ENCODE measurements around the gene CRKL. TPM values are rescaled to one million over a fixed set of nuclear protein-coding genes. Genes with fewer than 3 reads are reported as not detected.
A peak's percentile ranks its signal among the peaks of the same experiment; 100 is the strongest.
"Not testable (repeated sequence)": the region's sequence is repeated elsewhere in the genome, so short reads cannot be mapped to it uniquely, and the experiment has no call there.

CRKL gene
- total RNA-seq, 1 donor from 2014 or later = 86.3 TPM

DNA sequence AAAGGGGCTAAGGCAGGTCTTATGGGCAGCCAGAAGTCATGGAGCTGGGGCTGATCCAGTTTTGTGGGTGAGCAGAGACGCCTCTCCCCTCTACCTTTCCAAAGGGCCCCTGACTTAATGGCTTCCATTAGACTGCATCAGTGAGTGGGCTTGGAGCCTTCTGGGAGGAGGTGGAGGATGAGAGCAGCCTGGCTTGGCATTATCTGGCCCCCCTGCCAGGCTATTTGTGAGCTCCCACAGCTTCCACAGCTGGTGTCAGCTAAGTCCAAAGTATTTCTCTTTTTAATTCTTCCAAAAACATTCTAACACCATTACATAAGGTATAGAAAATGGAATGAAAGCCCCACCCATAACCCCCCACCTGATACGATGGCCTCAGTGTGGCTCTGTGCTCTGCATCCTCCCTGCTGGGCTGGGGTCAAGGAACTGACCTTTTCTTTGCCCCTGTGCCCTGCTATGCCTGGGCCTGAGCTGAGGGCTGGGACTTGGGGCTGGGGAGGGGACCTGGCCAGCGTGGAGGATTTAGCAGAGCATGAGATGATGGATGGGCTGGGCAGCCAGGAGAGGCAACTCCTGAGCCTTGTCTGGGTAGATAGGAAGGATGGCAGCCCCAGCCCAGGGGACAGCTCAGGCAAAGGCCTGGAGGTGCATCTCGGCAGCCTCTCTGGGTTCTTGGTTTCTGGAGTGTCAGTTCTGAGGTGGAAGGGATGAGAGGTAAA is 53.9 kb downstream of the CRKL start:
- no peak overlapping the region for H3K4me3 Mint-ChIP-seq (ENCODE audit: low read depth)
- no peaks in the 10 kb centered on the region for H3K36me3 Mint-ChIP-seq (ENCODE audit: insufficient read depth)
- DNase-seq (ENCODE audit: low spot score, unreplicated experiment) = no peak
- no peaks in the 10 kb centered on the region for H3K9me3 Mint-ChIP-seq (ENCODE audit: low read depth)
- H3K4me1 Mint-ChIP-seq (ENCODE audit: low read depth) = no peaks in the 10 kb centered on the region
- H3K27ac Mint-ChIP-seq = no peak overlapping the region
- TF ChIP-seq CTCF (IDR thresholded peaks at IDR 0.05; ENCODE audit: unreplicated experiment) = no peak
- peaks cover 13% of the 10 kb centered on the region for H3K27me3 Mint-ChIP-seq

GRCh38 chr22:20972014-20972694 is 54.9 kb downstream of the CRKL start:
- H3K36me3 Mint-ChIP-seq (ENCODE audit: insufficient read depth); H3K4me3 Mint-ChIP-seq (ENCODE audit: low read depth); H3K27ac Mint-ChIP-seq; H3K9me3 Mint-ChIP-seq (ENCODE audit: low read depth); H3K4me1 Mint-ChIP-seq (ENCODE audit: low read depth); DNase-seq (ENCODE audit: low spot score, unreplicated experiment): not testable (repeated sequence)
- H3K27me3 Mint-ChIP-seq = peaks cover 15% of the 10 kb centered on the region

- Mint-ChIP-seq H3K4me1 (ENCODE audit: low read depth) (no peaks in the 10 kb centered on the region), H3K9me3 (ENCODE audit: low read depth) (no peaks in the 10 kb centered on the region), H3K36me3 (ENCODE audit: insufficient read depth) (no peaks in the 10 kb centered on the region), H3K27ac (peak overlapping the region; percentile 49), H3K4me3 (ENCODE audit: low read depth) (no peak overlapping the region), H3K27me3 (peaks cover 9% of the 10 kb centered on the region)
- TF ChIP-seq CTCF (IDR thresholded peaks at IDR 0.05; ENCODE audit: unreplicated experiment) = no peak
- no peak for DNase-seq (ENCODE audit: low spot score, unreplicated experiment)
These were observed 55.8 kb downstream of the CRKL start for GRCh38 chr22:20972933-20973577.

DNA sequence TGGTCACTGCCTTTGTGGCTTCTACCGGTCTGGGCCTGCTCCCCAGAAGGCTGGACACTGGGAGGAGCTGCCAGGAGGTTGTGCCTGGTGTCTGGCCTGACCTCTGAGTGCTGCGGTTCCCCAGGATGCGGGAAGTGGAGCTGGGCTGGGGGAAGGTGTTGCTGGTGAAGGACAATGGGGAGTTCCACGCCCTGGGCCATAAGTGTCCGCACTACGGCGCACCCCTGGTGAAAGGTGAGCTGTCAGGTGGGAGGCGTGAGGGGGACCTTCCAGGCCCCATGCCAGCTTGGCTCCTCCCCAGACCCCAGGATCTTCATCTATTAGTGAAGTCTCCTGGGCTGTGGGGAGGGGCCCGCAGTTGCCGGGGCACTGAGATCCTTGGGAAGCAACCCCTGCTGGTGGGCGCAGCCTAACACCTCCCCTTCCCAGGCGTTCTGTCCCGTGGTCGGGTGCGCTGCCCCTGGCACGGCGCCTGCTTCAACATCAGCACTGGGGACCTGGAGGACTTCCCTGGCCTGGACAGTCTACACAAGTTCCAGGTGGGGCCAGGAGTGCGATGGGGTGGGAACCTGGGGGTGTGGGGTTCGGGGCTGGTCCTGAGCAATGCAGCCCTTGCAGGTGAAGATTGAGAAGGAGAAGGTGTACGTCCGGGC is 56.6 kb downstream of the CRKL start:
- Mint-ChIP-seq H3K9me3 (ENCODE audit: low read depth) (no peaks in the 10 kb centered on the region), H3K36me3 (ENCODE audit: insufficient read depth) (no peaks in the 10 kb centered on the region), H3K4me3 (ENCODE audit: low read depth) (no peak overlapping the region), H3K27ac (no peak overlapping the region), H3K27me3 (peaks cover 9% of the 10 kb centered on the region), H3K4me1 (ENCODE audit: low read depth) (no peaks in the 10 kb centered on the region)
- DNase-seq (ENCODE audit: low spot score, unreplicated experiment) = no peak
- TF ChIP-seq CTCF (IDR thresholded peaks at IDR 0.05; ENCODE audit: unreplicated experiment) = no peak

DNA sequence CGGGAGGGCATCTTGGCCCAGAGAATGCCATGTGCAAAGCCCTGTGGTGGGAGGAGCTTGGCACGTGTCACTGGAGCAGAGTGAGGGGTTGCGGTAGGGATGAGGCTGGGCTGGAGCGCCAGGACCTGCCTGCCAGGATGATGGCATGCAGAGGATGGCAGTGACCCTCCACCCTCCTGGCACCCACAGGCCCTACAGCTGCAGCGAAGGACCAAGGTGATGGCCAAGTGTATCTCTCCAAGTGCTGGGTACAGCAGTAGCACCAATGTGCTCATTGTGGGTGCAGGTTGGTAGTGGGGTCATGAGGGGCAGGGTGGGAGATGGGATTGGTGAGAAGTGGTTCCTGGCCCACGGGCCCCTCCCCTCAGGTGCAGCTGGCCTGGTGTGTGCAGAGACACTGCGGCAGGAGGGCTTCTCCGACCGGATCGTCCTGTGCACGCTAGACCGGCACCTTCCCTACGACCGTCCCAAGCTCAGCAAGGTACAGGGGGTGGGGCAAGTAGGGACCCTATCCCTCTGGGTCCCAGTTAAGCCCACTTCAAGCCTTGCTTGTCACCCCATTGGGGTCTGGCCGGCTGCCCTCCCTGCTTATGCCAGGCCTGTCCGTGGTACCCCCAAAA is 57.2 kb downstream of the CRKL start:
- H3K27me3 Mint-ChIP-seq = peaks cover 11% of the 10 kb centered on the region
- no peak for TF ChIP-seq CTCF (IDR thresholded peaks at IDR 0.05; ENCODE audit: unreplicated experiment)
- H3K4me1 Mint-ChIP-seq (ENCODE audit: low read depth) = peaks cover 3% of the 10 kb centered on the region
- peaks cover 3% of the 10 kb centered on the region for H3K9me3 Mint-ChIP-seq (ENCODE audit: low read depth)
- no peak overlapping the region for H3K27ac Mint-ChIP-seq
- no peak overlapping the region for H3K4me3 Mint-ChIP-seq (ENCODE audit: low read depth)
- DNase-seq (ENCODE audit: low spot score, unreplicated experiment) = no peak
- no peaks in the 10 kb centered on the region for H3K36me3 Mint-ChIP-seq (ENCODE audit: insufficient read depth)

Data from progenitor cell of endocrine pancreas (in vitro differentiated cells).